GM12801 (cell line): ENCODE results near the gene ARSG.

ENCODE experiments used
- TF ChIP-seq, protein P1 (sequence below): IDR thresholded peaks from one replicate; pipeline ENCODE4 v1.5.1; 2011; ENCODE audit warnings: control low read depth; ENCODE audit not compliant: insufficient read length; ENCODE audit errors: extremely low read depth

ARSG gene

DNA sequence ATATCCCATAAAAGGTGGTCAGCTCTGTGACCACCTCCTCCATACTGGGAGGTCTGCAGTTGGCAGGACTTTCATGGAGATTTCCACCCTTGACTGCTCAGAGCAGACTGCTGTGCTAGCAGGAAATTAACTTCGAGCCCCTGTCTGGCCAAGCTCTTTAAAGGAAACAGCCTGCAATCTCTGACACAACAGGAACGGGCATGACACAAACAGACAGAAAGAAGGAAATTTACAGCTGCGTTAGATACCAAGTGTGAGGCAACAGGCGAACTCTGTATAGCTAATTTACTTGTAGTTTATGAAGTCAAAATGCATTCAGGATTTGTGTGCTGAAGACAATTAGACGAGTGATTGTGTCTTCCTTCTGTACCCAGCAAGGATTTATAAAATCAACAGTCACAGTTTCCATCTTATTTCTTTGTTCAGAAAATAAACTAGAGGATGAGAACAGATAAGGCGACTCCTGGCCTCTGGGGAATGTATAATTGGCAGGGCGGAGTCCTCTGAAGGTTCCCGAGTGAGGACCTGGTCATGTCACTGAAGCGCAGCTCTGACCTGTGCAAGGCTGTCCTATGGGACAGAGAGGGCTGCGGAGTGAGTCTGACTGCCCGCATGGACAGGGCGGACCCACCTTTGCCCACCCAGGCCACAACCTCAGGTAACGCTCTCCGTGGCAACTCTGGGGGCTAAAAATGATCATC is 149.9 kb downstream of the ARSG start:
- TF ChIP-seq, protein P1, sequence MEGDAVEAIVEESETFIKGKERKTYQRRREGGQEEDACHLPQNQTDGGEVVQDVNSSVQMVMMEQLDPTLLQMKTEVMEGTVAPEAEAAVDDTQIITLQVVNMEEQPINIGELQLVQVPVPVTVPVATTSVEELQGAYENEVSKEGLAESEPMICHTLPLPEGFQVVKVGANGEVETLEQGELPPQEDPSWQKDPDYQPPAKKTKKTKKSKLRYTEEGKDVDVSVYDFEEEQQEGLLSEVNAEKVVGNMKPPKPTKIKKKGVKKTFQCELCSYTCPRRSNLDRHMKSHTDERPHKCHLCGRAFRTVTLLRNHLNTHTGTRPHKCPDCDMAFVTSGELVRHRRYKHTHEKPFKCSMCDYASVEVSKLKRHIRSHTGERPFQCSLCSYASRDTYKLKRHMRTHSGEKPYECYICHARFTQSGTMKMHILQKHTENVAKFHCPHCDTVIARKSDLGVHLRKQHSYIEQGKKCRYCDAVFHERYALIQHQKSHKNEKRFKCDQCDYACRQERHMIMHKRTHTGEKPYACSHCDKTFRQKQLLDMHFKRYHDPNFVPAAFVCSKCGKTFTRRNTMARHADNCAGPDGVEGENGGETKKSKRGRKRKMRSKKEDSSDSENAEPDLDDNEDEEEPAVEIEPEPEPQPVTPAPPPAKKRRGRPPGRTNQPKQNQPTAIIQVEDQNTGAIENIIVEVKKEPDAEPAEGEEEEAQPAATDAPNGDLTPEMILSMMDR, result no peak

DNA sequence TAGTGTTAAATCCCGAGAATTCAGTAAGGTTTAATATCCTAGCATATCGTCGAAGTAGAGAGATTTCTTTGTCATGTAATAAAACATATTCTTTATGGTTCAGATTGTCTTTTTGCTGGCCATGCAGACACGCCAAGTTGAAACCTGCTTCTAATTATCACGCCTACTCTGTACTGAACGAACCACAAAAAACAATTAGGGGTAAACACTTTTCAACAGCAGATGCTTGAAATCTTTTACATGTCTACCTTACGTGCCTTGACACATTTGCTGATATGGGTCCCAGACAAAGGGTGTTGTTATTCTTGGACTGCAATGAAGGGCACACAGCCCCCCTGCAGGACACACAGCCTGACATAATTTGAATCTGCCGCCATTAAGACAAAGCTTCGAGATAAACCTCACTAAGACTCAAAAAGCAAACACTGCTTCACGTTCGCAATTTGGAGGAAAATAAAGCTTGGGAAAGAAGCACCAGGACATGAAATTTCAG is 152.7 kb downstream of the ARSG start:
- TF ChIP-seq, protein P1, result no peak

DNA sequence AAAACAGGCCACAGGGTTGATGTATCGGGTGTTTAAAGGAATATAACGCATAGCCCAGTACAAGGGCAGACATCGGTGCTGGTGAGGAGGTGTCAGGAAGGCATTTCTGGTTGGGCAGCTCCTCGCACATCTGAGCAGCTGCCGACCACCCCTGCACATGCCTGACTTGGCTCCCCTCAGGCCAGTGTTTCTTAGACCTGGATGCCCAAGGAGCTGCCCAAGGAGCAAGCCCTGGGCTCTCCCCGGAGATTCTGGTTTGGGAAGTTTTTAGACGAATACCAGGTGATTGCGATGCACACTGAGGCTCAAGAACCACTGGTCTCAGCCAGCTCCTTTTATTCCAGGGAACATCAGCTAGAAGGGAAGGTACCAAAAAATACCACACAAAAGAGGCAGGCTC is 154.4 kb downstream of the ARSG start:
- TF ChIP-seq, protein P1, result no peak

DNA sequence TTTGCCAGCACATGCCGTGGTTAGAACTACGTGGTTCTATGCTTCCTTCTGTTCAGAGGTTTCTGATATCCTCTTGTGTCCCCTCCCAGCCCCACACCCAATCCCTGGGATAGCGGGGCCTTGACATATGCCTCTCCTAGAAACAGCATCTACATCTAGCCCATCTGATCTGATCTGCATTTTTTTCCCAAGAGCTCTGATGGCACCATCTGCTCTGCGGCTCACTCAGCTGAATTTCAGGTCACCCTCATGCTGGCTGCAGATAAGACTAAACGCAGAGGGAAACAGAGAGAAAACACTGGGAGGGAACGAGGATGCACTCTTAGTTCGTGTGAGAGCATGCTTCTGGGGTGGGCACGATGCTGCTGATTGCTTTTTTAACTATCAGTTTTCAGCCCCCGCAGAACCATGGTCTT is 155.3 kb downstream of the ARSG start:
- TF ChIP-seq, protein P1, result no peak

DNA sequence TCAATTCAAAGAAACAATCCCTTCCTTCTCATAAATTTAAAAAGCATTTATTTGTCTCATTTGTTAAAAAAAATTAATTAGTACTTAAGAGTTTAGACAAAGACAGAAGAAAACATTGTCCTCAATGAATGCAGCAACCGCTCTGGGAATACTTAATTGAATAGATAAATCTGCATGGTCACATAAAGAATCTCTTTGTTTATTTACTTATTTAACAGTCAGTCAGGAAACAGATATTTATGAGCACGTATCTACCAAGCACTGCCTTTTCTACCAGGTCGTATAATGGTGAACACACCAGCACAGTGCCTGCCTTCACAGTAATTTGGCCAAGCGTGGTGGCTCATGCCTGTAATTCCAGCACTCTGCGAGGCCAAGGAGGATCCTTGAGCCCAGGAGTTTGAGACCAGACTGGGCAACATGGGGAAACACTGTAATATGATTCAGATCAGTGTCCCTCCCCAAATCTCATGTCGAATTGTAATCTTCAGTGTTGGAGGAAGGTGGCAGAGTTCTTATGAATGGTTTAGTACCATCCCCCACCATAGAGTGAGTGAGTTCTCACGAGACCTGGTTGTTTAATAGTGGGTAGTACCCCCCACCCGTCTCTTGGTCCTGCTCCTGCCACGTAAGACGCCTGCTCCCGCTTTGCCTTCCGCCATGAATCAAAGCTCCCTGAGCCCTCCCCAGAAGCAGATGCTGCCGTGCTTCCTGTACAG is 157.9 kb downstream of the ARSG start:
- TF ChIP-seq, protein P1, result no peak

DNA sequence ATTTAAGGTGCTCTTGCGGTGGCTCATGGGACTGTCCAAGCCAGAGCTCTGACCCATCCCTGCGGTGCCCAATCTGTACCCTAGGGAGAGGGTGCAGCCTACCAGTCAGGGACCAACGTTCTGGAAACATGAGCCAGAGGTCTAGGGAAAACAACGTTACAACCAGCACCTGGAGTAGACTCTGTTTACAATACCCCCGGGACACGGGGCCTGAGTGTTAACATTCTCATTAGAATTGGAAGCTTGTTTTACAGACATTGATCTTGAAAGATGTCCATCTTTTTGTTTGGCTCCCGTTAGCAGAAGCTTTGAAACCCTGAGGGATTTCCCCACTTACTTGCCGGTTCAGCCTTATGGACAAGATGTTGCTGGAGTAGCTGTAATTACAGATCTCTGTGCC is 159.1 kb downstream of the ARSG start:
- TF ChIP-seq, protein P1, result no peak

DNA sequence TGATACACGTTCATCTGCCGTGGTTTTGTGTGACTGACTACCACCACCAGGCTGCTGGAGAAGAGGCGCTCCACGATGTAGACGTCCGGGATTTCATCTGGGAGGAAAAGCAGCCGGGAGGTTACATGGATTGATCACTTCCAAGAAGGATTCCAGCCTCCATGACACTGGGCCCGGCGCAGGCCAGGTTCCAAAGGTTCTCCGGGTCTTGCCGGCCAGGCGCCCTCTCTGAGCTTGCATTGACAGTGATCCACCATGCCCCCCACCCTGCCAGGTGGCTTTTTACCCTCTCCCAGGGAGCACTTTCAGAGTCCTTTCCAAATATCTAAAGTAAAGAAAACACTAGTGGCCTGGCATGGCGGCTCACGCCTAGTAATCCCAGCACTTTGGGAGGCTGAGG is 159.5 kb downstream of the ARSG start:
- TF ChIP-seq, protein P1, result no peak
